A549 (cell line): ENCODE data around the gene C1orf167. TPM values are rescaled to one million over a fixed set of nuclear protein-coding genes. Genes with fewer than 3 reads are reported as not detected.
A peak's percentile ranks its signal among the peaks of the same experiment; 100 is the strongest.

ENCODE experiments used
- ATAC-seq, 2 experiments: fragments of 200-7000 bp in 1 of 2; fragments of >200 bp in 1 of 2; cut with Nextera tagmentation in 1 of 2; cut with Tn5 transposase in 1 of 2; 3 replicates each; pipeline versions ENCODE4 v1.8.0 to v1.9.1; 2018 to 2020; ENCODE audit warnings: mild to moderate bottlenecking in 1 of 2, moderate library complexity in 1 of 2
- CTCF ChIA-PET: fragments of 300-600 bp; sonication (Branson Sonifier 250); formaldehyde crosslinking; extraction: SDS; loops from one replicate; lab custom pipeline; 2021; ENCODE audit warnings: antibody characterized with exemption, inconsistent platforms; lab: Yijun Ruan, JAX
- POLR2A ChIA-PET: fragments of 350-600 bp; formaldehyde crosslinking; extraction: SDS; loops from one replicate; lab custom pipeline; 2021; ENCODE audit warnings: antibody characterized with exemption, inconsistent platforms; lab: Yijun Ruan, JAX
- DNase-seq, 2 experiments: peaks; one replicate each; pipeline versions ENCODE4 v3.0.0 to v3.0.0-alpha.2; 2011 to 2016; ENCODE audit warnings: low read depth in 1 of 2, low spot score in 1 of 2
- FAIRE-seq: peaks from 2 replicates; lab custom pipeline; 2011; peaks lifted over from hg19 to GRCh38; lab: Jason Lieb, UNC
- H3K27ac ChIP-seq, 2 experiments: fragments of >200 bp; sonication (Bioruptor Twin); formaldehyde crosslinking; 3 replicates each; pipeline ENCODE4 v1.5.1; 2016 to 2017
- H3K4me1 ChIP-seq: fragments of >200 bp; sonication (Bioruptor Twin); formaldehyde crosslinking; 3 replicates; pipeline ENCODE4 v1.6.1; 2016
- H3K4me2 ChIP-seq: fragments of >200 bp; sonication (Bioruptor Twin); formaldehyde crosslinking; 3 replicates; pipeline ENCODE4 v1.6.1; 2016
- H3K4me3 ChIP-seq: fragments of >200 bp; sonication (Bioruptor Twin); formaldehyde crosslinking; 3 replicates; pipeline ENCODE4 v1.5.1; 2016
- H3K9me3 ChIP-seq: fragments of >200 bp; sonication (Bioruptor Twin); formaldehyde crosslinking; 3 replicates; pipeline ENCODE4 v1.6.1; 2016
- CBX2 ChIP-seq: fragments of 200-600 bp; sonication (generic); IDR thresholded peaks from 2 replicates; pipeline ENCODE4 v1.6.1; 2016; ENCODE audit warnings: low read depth, mild to moderate bottlenecking, borderline replicate concordance
- CBX8 ChIP-seq: fragments of 200-600 bp; sonication (generic); IDR thresholded peaks from 2 replicates; pipeline ENCODE4 v1.6.1; 2016
- CHD2 ChIP-seq: fragments of 150-350 bp; IDR thresholded peaks from 2 replicates; pipeline ENCODE4 v1.6.1; 2014; ENCODE audit warnings: low read length; ENCODE audit not compliant: partially characterized antibody
- EHF ChIP-seq: fragments of 250-450 bp; sonication (Bioruptor Pico); IDR thresholded peaks from 2 replicates; pipeline ENCODE4 v1.5.0; 2020; ENCODE audit warnings: mild to moderate bottlenecking
- FOSB ChIP-seq: fragments of 250-450 bp; sonication (Bioruptor Pico); IDR thresholded peaks from 2 replicates; pipeline ENCODE4 v1.5.0; 2020; ENCODE audit warnings: mild to moderate bottlenecking, moderate library complexity
- FOSL2 ChIP-seq, 2 experiments: fragments of 450-650 bp in 1 of 2; fragments of >200 bp in 1 of 2; sonication (Bioruptor Twin) in 1 of 2; formaldehyde crosslinking; IDR thresholded peaks; 2 replicates each; pipeline versions ENCODE4 v1.5.0 to v1.6.1; 2016 to 2020; ENCODE audit warnings: mild to moderate bottlenecking in 1 of 2, moderate library complexity in 1 of 2
- FOXS1 ChIP-seq: fragments of 250-450 bp; sonication (Bioruptor Pico); IDR thresholded peaks from 2 replicates; pipeline ENCODE4 v1.5.0; 2020; ENCODE audit warnings: mild to moderate bottlenecking, moderate library complexity
- GATA3 ChIP-seq: IDR thresholded peaks from 2 replicates; pipeline ENCODE4 v1.6.1; 2012; ENCODE audit warnings: borderline replicate concordance
- HES2 ChIP-seq: fragments of >200 bp; sonication (Bioruptor Twin); formaldehyde crosslinking; IDR thresholded peaks from 2 replicates; pipeline ENCODE4 v1.6.1; 2016
- HEYL ChIP-seq: fragments of 250-450 bp; sonication (Bioruptor Pico); IDR thresholded peaks from 2 replicates; pipeline ENCODE4 v1.8.0; 2021; ENCODE audit warnings: mild to moderate bottlenecking, moderate library complexity
- HOXA7 ChIP-seq: fragments of 250-450 bp; sonication (Bioruptor Pico); IDR thresholded peaks from 2 replicates; pipeline ENCODE4 v1.5.0; 2020; ENCODE audit warnings: mild to moderate bottlenecking, moderate library complexity
- HOXB13 ChIP-seq: fragments of 250-450 bp; sonication (Bioruptor Pico); IDR thresholded peaks from 2 replicates; pipeline ENCODE4 v1.5.0; 2020; ENCODE audit warnings: low read depth, mild to moderate bottlenecking, moderate library complexity
- JUNB ChIP-seq: fragments of >200 bp; sonication (Bioruptor Twin); formaldehyde crosslinking; IDR thresholded peaks from 2 replicates; pipeline ENCODE4 v1.6.1; 2016
- MAFK ChIP-seq: fragments of 450-650 bp; IDR thresholded peaks from 2 replicates; pipeline ENCODE4 v1.6.1; 2014; ENCODE audit not compliant: partially characterized antibody
- MAX ChIP-seq: IDR thresholded peaks from 2 replicates; pipeline ENCODE4 v1.6.1; 2012
- MAZ ChIP-seq: fragments of 150-350 bp; IDR thresholded peaks from 2 replicates; pipeline ENCODE4 v1.6.1; 2014; ENCODE audit warnings: antibody characterized with exemption, low read depth, low read length, borderline replicate concordance
- MYC ChIP-seq: IDR thresholded peaks from 2 replicates; pipeline ENCODE4 v1.6.1; 2012; ENCODE audit warnings: mild to moderate bottlenecking, inconsistent platforms, low read length, improper control_type of control experiment, borderline replicate concordance
- NFE2L2 ChIP-seq: fragments of 150-350 bp; conservative IDR thresholded peaks from 2 replicates; pipeline ENCODE4 v1.6.1; 2014; ENCODE audit warnings: low read length
- RARB ChIP-seq: fragments of 250-450 bp; sonication (Bioruptor Pico); IDR thresholded peaks from 2 replicates; pipeline ENCODE4 v1.8.0; 2021; ENCODE audit warnings: mild to moderate bottlenecking, moderate library complexity
- RCOR1 ChIP-seq: fragments of 150-350 bp; IDR thresholded peaks from 2 replicates; pipeline ENCODE4 v1.6.1; 2014; ENCODE audit warnings: antibody characterized with exemption, low read length, low read depth
- RFX5 ChIP-seq: fragments of 450-650 bp; IDR thresholded peaks from 2 replicates; pipeline ENCODE4 v1.7.1; 2014; ENCODE audit warnings: antibody characterized with exemption, mild to moderate bottlenecking, moderate library complexity
- RNF2 ChIP-seq: fragments of 200-600 bp; sonication (generic); IDR thresholded peaks from 2 replicates; pipeline ENCODE4 v1.6.1; 2016; ENCODE audit warnings: low read depth, mild to moderate bottlenecking, antibody characterized with exemption, moderate library complexity, borderline replicate concordance
- SMC3 ChIP-seq: fragments of >200 bp; sonication (Bioruptor Twin); formaldehyde crosslinking; IDR thresholded peaks from 3 replicates; pipeline ENCODE4 v1.6.1; 2018; ENCODE audit warnings: inconsistent platforms
- SREBF2 ChIP-seq: fragments of 450-650 bp; IDR thresholded peaks from 2 replicates; pipeline ENCODE4 v1.6.1; 2014; ENCODE audit warnings: mild to moderate bottlenecking, moderate library complexity
- TP53 ChIP-seq: fragments of 250-450 bp; sonication (Bioruptor Pico); IDR thresholded peaks from 2 replicates; pipeline ENCODE4 v1.5.0; 2021; ENCODE audit warnings: mild to moderate bottlenecking, moderate library complexity
- ZC3H11A ChIP-seq: fragments of 450-650 bp; IDR thresholded peaks from 2 replicates; pipeline ENCODE4 v1.6.1; 2014; ENCODE audit warnings: antibody characterized with exemption, mild to moderate bottlenecking
- ZFP36 ChIP-seq: fragments of 450-650 bp; IDR thresholded peaks from 2 replicates; pipeline ENCODE4 v1.6.1; 2014; ENCODE audit warnings: borderline replicate concordance; ENCODE audit not compliant: partially characterized antibody
- ZNF302 ChIP-seq: fragments of 250-450 bp; sonication (Bioruptor Pico); IDR thresholded peaks from 2 replicates; pipeline ENCODE4 v1.9.0; 2021; ENCODE audit warnings: inconsistent platforms, mild to moderate bottlenecking, moderate library complexity
- WGBS: methylation state at CpG from one replicate; pipeline ENCODE4 v1.1.6; 2017; ENCODE audit errors: missing lambda C conversion rate; 5-methylcytosine and 5-hydroxymethylcytosine counted together
- polyA plus RNA-seq, 4 experiments: library from polyadenylated mRNA; depleted of rRNA in 3 of 4; stranded (reverse); fragments of >200 nt; fragmentation: RNase III in 1 of 4; extraction: RNeasy Plus Mini Kit Qiagen cat#74134 plus additional on column Dnase treatment in 1 of 4; gene quantifications; 2 replicates in 3 of 4; 3 replicates in 1 of 4; pipeline ENCODE4 v1.2.3, GENCODE V29; 2011 to 2017
- TF ChIP-seq, protein P1 (sequence below): fragments of 250-450 bp; sonication (Bioruptor Pico); IDR thresholded peaks from 2 replicates; pipeline ENCODE4 v1.5.0; 2020; ENCODE audit warnings: low read depth, mild to moderate bottlenecking, moderate library complexity
- TF ChIP-seq, protein P2 (sequence below): fragments of 450-650 bp; IDR thresholded peaks from 2 replicates; pipeline ENCODE4 v1.6.1; 2014; ENCODE audit warnings: antibody characterized with exemption
- TF ChIP-seq, protein P3 (sequence below): fragments of 250-450 bp; sonication (Bioruptor Pico); IDR thresholded peaks from 2 replicates; pipeline ENCODE4 v1.5.0; 2021; ENCODE audit warnings: mild to moderate bottlenecking, moderate library complexity, borderline replicate concordance
- TF ChIP-seq, protein P4 (sequence below): IDR thresholded peaks from 2 replicates; pipeline ENCODE4 v1.6.1; 2012

The C1orf167 gene
- polyA plus RNA-seq, 2 of the 4 experiments (the other 2 are of a cell fraction) = not detected

DNA sequence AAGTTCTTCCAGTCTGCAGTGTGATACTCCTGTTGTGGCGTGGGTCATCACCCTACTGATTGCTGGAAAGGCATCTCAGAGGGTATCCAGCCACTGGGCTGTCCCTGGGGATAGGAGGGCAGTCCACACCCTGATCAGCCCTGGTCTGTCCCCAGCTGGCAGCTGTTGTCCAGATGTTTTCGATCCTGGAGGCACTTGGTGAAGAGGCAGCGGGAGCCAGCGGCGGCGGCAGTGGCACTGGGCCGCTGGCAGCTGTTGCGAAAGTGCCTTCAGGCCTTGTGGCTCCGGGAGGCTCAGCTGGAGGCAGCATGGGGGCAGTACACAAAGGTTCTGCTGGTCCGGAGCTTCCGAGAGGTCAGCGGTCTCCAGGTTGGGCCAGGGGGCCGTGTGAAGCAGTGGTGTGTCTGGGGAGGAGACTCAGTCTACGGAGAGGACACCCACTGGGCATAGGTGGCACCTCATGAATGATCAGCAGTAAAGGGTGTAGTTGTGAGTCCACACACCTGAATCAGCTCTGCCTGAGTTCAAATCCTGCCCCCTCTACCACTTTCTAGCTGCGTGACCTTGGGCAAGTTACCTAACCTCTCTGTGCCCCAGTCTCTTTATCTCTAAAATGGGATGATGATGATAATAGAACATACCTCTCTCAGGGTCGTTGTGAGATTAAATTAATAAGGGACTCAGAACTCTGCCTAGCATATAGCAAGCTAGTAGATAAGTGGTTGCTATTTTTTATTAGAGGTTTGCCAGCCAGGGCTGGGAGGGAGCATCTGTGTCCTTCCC, 6.1 kb downstream of the C1orf167 start:
- Histone ChIP-seq H3K4me2 (no peak overlapping the region), H3K9me3 (no peaks in the 10 kb centered on the region), H3K27ac (no peak overlapping the region), H3K4me1 (no peaks in the 10 kb centered on the region), H3K4me3 (no peak overlapping the region)
- DNase-seq (no peak), FAIRE-seq (no peak), ATAC-seq (no peak)
- TF ChIP-seq HOXA7 (CRISPR knock-in tag) (no peak), MYC (no peak)
- CTCF ChIA-PET = no interaction called here
- WGBS = 65% methylated on average over 8 of the region's 16 CpGs
- POLR2A ChIA-PET = no interaction called here

- WGBS = 49% methylated on average over 4 of the region's 4 CpGs
- no peak for FAIRE-seq
- no peak for TF ChIP-seq MAFK
- TF ChIP-seq GATA3 = no peak
- TF ChIP-seq RARB = no peak
- no peak for TF ChIP-seq HOXB13 (CRISPR knock-in tag)
- TF ChIP-seq ZNF302 (CRISPR knock-in tag) = no peak
- TF ChIP-seq FOXS1 (CRISPR knock-in tag) = no peak
- no peak for TF ChIP-seq JUNB
- no peak for TF ChIP-seq ZFP36
- TF ChIP-seq, protein P1, sequence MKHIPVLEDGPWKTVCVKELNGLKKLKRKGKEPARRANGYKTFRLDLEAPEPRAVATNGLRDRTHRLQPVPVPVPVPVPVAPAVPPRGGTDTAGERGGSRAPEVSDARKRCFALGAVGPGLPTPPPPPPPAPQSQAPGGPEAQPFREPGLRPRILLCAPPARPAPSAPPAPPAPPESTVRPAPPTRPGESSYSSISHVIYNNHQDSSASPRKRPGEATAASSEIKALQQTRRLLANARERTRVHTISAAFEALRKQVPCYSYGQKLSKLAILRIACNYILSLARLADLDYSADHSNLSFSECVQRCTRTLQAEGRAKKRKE (CRISPR knock-in tag) = no peak
- no peak for TF ChIP-seq HES2
- no peak for TF ChIP-seq CHD2
- TF ChIP-seq FOSL2 (IDR thresholded peaks at IDR 0.05) = no peak
- TF ChIP-seq FOSL2 (CRISPR knock-in tag; IDR thresholded peaks at IDR 0.05) = no peak
- TF ChIP-seq TP53 (CRISPR knock-in tag) = no peak
- TF ChIP-seq RFX5 = no peak
- TF ChIP-seq SMC3 = no peak
- TF ChIP-seq SREBF2 = no peak
- TF ChIP-seq HOXA7 (CRISPR knock-in tag) = no peak
- no peak for TF ChIP-seq HEYL (CRISPR knock-in tag)
- Histone ChIP-seq H3K4me2 (no peak overlapping the region), H3K9me3 (no peaks in the 10 kb centered on the region), H3K27ac (no peak overlapping the region), H3K4me3 (no peak overlapping the region), H3K4me1 (no peaks in the 10 kb centered on the region)
- peak in 1 of 2 experiments; percentile 47; a peak in 2 of 6 replicates for ATAC-seq
- DNase-seq = no peak
- ChIA-PET CTCF (no interaction called here), POLR2A (no interaction called here)
Observed at GRCh38 chr1:11768821-11769220, 6.8 kb downstream of the C1orf167 start.

DNA sequence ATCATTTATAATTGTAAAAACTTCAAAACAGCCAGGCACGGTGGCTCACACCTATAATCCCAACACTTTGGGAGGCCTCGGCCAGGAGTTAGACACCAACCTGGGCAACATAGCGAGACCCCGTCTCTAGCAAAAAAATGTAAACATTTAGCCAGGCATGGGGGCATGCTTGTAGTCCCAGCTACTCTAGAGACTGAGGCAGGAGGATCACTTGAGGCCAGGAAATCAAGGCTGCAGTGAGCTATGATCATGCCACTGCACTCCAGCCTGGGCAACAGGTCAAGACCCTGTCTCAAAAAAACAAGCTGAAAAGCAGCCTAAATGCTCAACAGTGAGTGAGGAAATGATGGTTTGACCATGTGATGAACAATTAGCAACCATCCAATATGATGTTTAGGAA, 7.3 kb downstream of the C1orf167 start:
- Histone ChIP-seq H3K4me2 (no peak overlapping the region), H3K4me1 (no peaks in the 10 kb centered on the region), H3K4me3 (no peak overlapping the region), H3K27ac (no peak overlapping the region), H3K9me3 (no peaks in the 10 kb centered on the region)
- DNase-seq = no peak
- CTCF ChIA-PET = no interaction called here
- POLR2A ChIA-PET = no interaction called here
- no peak for ATAC-seq
- WGBS = 89% methylated on average over 4 of the region's 4 CpGs
- TF ChIP-seq, protein P2, sequence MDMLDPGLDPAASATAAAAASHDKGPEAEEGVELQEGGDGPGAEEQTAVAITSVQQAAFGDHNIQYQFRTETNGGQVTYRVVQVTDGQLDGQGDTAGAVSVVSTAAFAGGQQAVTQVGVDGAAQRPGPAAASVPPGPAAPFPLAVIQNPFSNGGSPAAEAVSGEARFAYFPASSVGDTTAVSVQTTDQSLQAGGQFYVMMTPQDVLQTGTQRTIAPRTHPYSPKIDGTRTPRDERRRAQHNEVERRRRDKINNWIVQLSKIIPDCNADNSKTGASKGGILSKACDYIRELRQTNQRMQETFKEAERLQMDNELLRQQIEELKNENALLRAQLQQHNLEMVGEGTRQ = no peak
- no peak for TF ChIP-seq MAZ
- TF ChIP-seq ZC3H11A = no peak
- no peak for TF ChIP-seq FOSB (CRISPR knock-in tag)
- TF ChIP-seq HEYL (CRISPR knock-in tag) = no peak
- no peak for TF ChIP-seq NFE2L2
- TF ChIP-seq CBX8 = no peak
- no peak for TF ChIP-seq CBX2
- TF ChIP-seq, protein P3, sequence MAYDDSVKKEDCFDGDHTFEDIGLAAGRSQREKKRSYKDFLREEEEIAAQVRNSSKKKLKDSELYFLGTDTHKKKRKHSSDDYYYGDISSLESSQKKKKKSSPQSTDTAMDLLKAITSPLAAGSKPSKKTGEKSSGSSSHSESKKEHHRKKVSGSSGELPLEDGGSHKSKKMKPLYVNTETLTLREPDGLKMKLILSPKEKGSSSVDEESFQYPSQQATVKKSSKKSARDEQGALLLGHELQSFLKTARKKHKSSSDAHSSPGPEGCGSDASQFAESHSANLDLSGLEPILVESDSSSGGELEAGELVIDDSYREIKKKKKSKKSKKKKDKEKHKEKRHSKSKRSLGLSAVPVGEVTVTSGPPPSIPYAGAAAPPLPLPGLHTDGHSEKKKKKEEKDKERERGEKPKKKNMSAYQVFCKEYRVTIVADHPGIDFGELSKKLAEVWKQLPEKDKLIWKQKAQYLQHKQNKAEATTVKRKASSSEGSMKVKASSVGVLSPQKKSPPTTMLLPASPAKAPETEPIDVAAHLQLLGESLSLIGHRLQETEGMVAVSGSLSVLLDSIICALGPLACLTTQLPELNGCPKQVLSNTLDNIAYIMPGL = no peak
- TF ChIP-seq RNF2 = no peak
- TF ChIP-seq RFX5 = no peak
- TF ChIP-seq, protein P4, sequence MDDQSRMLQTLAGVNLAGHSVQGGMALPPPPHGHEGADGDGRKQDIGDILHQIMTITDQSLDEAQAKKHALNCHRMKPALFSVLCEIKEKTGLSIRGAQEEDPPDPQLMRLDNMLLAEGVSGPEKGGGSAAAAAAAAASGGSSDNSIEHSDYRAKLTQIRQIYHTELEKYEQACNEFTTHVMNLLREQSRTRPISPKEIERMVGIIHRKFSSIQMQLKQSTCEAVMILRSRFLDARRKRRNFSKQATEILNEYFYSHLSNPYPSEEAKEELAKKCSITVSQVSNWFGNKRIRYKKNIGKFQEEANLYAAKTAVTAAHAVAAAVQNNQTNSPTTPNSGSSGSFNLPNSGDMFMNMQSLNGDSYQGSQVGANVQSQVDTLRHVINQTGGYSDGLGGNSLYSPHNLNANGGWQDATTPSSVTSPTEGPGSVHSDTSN = no peak
- TF ChIP-seq EHF = no peak
- TF ChIP-seq GATA3 = no peak
- TF ChIP-seq MAX = no peak
- no peak for TF ChIP-seq RCOR1
- no peak for FAIRE-seq
